MCF 10A (cell line): ENCODE results near the gene MUTYH. TPM values are rescaled to one million over a fixed set of nuclear protein-coding genes. Genes with fewer than 3 reads are reported as not detected.
A peak's percentile ranks its signal among the peaks of the same experiment; 100 is the strongest.

Experiments
- BruUV-seq: library from RNA; stranded (reverse); fragments of 400-500 nt; replicated peaks from 2 replicates; lab custom pipeline; 2021; lab: Mats Ljungman, UMichigan
- CTCF ChIA-PET: fragments of 300-600 bp; sonication (Branson Sonifier 250); formaldehyde crosslinking; extraction: SDS; loops from one replicate; lab custom pipeline; 2021; ENCODE audit warnings: antibody characterized with exemption, inconsistent platforms; lab: Yijun Ruan, JAX
- POLR2A ChIA-PET: fragments of 300-600, 350-650 bp; sonication (Branson Sonifier 250); formaldehyde crosslinking; extraction: SDS; loops from one replicate; lab custom pipeline; 2020; ENCODE audit warnings: antibody characterized with exemption, inconsistent platforms; lab: Yijun Ruan, JAX
- DNase-seq: peaks from one replicate; pipeline ENCODE4 v3.0.0-alpha.2; 2018; ENCODE audit not compliant: unreplicated experiment
- H3K27ac Mint-ChIP-seq: one replicate; pipeline ENCODE4 v1.8.0; 2022; ENCODE audit warnings: mild to moderate bottlenecking, low read depth, mixed read lengths; ENCODE audit not compliant: unreplicated experiment
- H3K27me3 Mint-ChIP-seq: one replicate; pipeline ENCODE4 v1.8.0; 2022; ENCODE audit warnings: mixed read lengths; ENCODE audit not compliant: insufficient read depth, unreplicated experiment
- H3K36me3 Mint-ChIP-seq: one replicate; pipeline ENCODE4 v1.8.0; 2022; ENCODE audit warnings: mild to moderate bottlenecking, moderate library complexity, mixed read lengths; ENCODE audit not compliant: insufficient read depth, unreplicated experiment
- H3K4me1 Mint-ChIP-seq: one replicate; pipeline ENCODE4 v1.8.0; 2022; ENCODE audit warnings: mixed read lengths; ENCODE audit not compliant: insufficient read depth, unreplicated experiment
- H3K4me3 Mint-ChIP-seq: one replicate; pipeline ENCODE4 v1.8.0; 2022; ENCODE audit warnings: mild to moderate bottlenecking, moderate library complexity, mixed read lengths; ENCODE audit not compliant: unreplicated experiment
- H3K9me3 Mint-ChIP-seq: one replicate; pipeline ENCODE4 v1.8.0; 2022; ENCODE audit warnings: mixed read lengths; ENCODE audit not compliant: unreplicated experiment
- CTCF ChIP-seq: fragments of 200-600 bp; IDR thresholded peaks from one replicate; pipeline ENCODE4 v1.8.0; 2022; ENCODE audit warnings: antibody characterized with exemption, mild to moderate bottlenecking; ENCODE audit not compliant: unreplicated experiment
- intact Hi-C: fragments of 100-400 bp; cut with micrococcal nuclease; formaldehyde crosslinking; loops from 2 replicates; pipeline ENCODE4 v1.14.1; 2022
- total RNA-seq: library from RNA; stranded (reverse); gene quantifications from 2 replicates; pipeline ENCODE4 v1.2.3, GENCODE V29; 2022

MUTYH gene
- total RNA-seq, 1 experiment from 2014 or later, result 31.3 TPM

DNA sequence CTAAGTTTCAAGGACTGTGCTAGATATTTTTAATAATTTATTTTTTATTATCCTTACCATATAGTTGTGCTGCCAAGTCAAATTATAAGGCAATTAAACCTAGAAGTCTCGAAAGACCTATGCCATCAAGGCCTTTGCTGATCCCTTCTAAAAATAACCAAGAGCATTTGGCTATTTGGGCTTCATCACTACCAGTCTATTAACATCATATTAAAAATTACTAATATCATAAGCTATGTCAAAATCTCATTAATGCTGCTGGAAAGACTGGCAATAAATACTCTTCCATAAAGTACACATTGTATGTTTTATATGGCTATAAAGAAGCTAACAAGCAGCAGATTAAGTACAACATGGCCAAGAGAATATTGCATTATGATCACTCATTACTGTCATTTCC is 43.0 kb upstream of the MUTYH start:
- no TSS peak for BruUV-seq
- CTCF ChIA-PET, result no interaction called here
- TF ChIP-seq CTCF, result no peak
- H3K36me3 Mint-ChIP-seq, result no peaks in the 10 kb centered on the region
- H3K4me3 Mint-ChIP-seq, result no peak overlapping the region
- H3K27ac Mint-ChIP-seq, result no peak overlapping the region
- DNase-seq, result no peak
- H3K27me3 Mint-ChIP-seq, result no peaks in the 10 kb centered on the region
- POLR2A ChIA-PET, result no interaction called here
- intact Hi-C loops, result no loop called here
- H3K9me3 Mint-ChIP-seq, result no peaks in the 10 kb centered on the region
- peaks cover 6% of the 10 kb centered on the region for H3K4me1 Mint-ChIP-seq

DNA sequence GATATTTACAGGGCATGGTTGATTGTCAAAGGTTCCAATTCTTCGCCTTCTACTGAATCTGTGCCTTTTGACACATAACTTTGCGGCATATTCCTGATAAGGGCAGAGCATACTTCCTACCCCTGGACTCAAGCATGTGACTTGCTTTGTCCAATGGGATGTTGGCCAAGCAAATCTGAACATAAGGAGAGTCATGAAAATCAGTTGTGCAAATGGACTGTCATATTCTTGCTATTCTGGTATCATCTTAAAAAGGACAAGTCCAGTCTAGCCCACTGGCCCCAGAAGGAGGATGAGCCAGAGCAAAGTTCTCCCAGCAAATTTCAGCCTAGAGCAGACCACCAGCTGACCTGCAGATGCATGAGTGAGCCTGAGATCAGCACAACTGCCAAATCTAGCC is 41.0 kb upstream of the MUTYH start:
- no peaks in the 10 kb centered on the region for H3K9me3 Mint-ChIP-seq
- H3K4me1 Mint-ChIP-seq, result peaks cover 6% of the 10 kb centered on the region
- DNase-seq, result peak; percentile 42
- H3K4me3 Mint-ChIP-seq, result no peak overlapping the region
- no TSS peak for BruUV-seq
- H3K27me3 Mint-ChIP-seq, result no peaks in the 10 kb centered on the region
- intact Hi-C loops, result no loop called here
- POLR2A ChIA-PET, result interaction anchor here (0.6 kb wide), 1 partner anchor 818 kb away, joined by 3 read pairs; no protein-coding TSS in a partner anchor
- CTCF ChIA-PET, result interaction anchor here (0.7 kb wide), 2 partner anchors 27 to 125 kb away, joined by 3 read pairs; no protein-coding TSS in a partner anchor
- TF ChIP-seq CTCF, result no peak
- no peaks in the 10 kb centered on the region for H3K36me3 Mint-ChIP-seq
- H3K27ac Mint-ChIP-seq, result no peak overlapping the region

GRCh38 chr1:45380730-45381129 is 40.5 kb upstream of the MUTYH start:
- ChIA-PET POLR2A (no interaction called here), CTCF (no interaction called here)
- DNase-seq, result no peak
- no peaks in the 10 kb centered on the region for H3K36me3 Mint-ChIP-seq
- H3K4me3 Mint-ChIP-seq, result no peak overlapping the region
- H3K27ac Mint-ChIP-seq, result no peak overlapping the region
- H3K27me3 Mint-ChIP-seq, result no peaks in the 10 kb centered on the region
- TF ChIP-seq CTCF, result no peak
- no TSS peak for BruUV-seq
- peaks cover 6% of the 10 kb centered on the region for H3K4me1 Mint-ChIP-seq
- H3K9me3 Mint-ChIP-seq, result no peaks in the 10 kb centered on the region
- intact Hi-C loops, result no loop called here

- BruUV-seq, result no TSS peak
- Mint-ChIP-seq H3K36me3 (no peaks in the 10 kb centered on the region), H3K4me1 (peaks cover 6% of the 10 kb centered on the region), H3K4me3 (no peak overlapping the region), H3K27me3 (no peaks in the 10 kb centered on the region), H3K9me3 (no peaks in the 10 kb centered on the region), H3K27ac (no peak overlapping the region)
- no peak for DNase-seq
- ChIA-PET CTCF (interaction anchor here (1.4 kb wide), 1 partner anchor 15 kb away, joined by 3 read pairs; no protein-coding TSS in a partner anchor), POLR2A (no interaction called here)
- TF ChIP-seq CTCF, result no peak
- intact Hi-C loops, result no loop called here
Observed at GRCh38 chr1:45380125-45380524, 39.9 kb upstream of the MUTYH start.
